ENCODE measurements around the gene CTNND2. TPM values are rescaled to one million over a fixed set of nuclear protein-coding genes. Genes with fewer than 3 reads are reported as not detected.

CTNND2 gene
- total RNA-seq, 4 donors from 2014 or later, result 1.3 to 2.5 (median 2.1) TPM

DNA sequence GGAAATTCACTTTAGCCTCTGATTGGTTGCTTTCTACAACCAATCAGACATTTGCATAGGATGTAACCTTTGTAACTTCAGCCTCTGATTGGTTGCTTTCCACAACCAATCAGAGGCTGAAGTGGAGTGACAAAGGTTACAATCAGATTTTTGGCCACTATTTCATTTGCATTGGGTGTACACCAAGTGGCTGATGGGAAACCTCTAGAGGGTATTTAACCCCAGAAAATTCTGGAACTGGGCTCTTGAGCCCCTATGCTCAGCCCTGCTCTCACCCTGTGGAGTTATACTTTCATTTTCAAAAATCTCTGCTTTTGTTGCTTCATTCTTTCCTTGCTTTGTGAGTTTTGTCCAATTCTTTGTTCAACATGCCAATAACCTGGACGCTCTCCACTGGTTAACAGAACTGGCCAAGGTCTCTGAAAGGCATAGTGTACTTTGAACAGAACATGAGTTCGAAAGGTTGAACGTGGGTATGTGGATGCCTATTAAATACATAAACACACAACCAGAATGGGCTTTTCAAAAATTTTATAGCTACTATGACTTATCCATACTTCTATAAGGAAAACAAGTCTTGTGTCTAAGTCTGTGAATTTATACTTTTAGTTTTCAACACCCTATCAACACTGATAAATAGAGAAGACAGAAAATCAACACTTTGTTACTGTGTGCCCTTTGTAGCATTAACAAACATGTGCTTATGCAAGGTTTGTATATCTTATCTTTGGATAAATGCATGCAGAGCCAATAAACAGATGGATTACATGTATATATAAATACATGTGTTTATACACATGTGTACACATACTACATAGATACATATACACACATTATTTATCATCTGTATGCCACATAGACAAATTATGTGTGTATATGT lies 568.1 kb downstream of the CTNND2 start:
- Histone ChIP-seq H3K4me3 (no peak overlapping the region), H3K4me1 (no peaks in the 10 kb centered on the region), H3K36me3 (no peaks in the 10 kb centered on the region), H3K27ac (replicated peaks in 1 of 4) (no peak overlapping the region), H3K9me3 (no peaks in the 10 kb centered on the region), H3K27me3 (no peaks in the 10 kb centered on the region)
- TF ChIP-seq EP300 (IDR thresholded peaks at IDR 0.05) (no peak), POLR2A (IDR thresholded peaks at IDR 0.05; ENCODE audit: low read depth) (no peak), POLR2AphosphoS5 (IDR thresholded peaks at IDR 0.05) (no peak)
- TF ChIP-seq, protein P1, sequence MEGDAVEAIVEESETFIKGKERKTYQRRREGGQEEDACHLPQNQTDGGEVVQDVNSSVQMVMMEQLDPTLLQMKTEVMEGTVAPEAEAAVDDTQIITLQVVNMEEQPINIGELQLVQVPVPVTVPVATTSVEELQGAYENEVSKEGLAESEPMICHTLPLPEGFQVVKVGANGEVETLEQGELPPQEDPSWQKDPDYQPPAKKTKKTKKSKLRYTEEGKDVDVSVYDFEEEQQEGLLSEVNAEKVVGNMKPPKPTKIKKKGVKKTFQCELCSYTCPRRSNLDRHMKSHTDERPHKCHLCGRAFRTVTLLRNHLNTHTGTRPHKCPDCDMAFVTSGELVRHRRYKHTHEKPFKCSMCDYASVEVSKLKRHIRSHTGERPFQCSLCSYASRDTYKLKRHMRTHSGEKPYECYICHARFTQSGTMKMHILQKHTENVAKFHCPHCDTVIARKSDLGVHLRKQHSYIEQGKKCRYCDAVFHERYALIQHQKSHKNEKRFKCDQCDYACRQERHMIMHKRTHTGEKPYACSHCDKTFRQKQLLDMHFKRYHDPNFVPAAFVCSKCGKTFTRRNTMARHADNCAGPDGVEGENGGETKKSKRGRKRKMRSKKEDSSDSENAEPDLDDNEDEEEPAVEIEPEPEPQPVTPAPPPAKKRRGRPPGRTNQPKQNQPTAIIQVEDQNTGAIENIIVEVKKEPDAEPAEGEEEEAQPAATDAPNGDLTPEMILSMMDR (IDR thresholded peaks at IDR 0.05), result no peak
- intact Hi-C loops (cut with DNase I), result no loop called here
- DNase-seq (ENCODE audit: extremely low spot score), result no peak
- WGBS, result 82% methylated on average over 3 of the region's 3 CpGs

DNA sequence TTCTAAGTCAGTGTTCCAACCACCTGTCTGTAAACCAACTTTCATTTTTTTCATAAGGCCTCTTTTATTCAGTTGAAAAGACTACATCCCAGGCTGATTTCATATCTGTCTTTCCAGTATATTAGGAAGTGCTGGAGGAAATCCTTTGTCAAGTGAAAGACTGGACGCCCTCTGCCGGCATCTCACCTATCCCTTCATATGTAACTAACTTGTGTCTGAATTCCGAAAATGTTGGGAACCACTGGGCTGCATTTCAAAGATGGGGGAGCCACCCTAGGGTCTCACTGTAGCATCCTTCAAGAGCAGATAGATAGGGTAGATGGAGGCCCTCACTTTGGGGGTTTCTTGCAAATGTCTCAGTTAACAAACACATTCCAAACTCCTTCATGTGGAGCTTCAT lies 569.8 kb downstream of the CTNND2 start:
- no peak overlapping the region for H3K27ac ChIP-seq (replicated peaks in 1 of 4)
- no peaks in the 10 kb centered on the region for H3K4me1 ChIP-seq
- WGBS, result 88% methylated on average over 3 of the region's 3 CpGs
- no peaks in the 10 kb centered on the region for H3K36me3 ChIP-seq
- TF ChIP-seq, protein P1 (IDR thresholded peaks at IDR 0.05), result no peak
- TF ChIP-seq EP300 (IDR thresholded peaks at IDR 0.05), result no peak
- TF ChIP-seq POLR2AphosphoS5 (IDR thresholded peaks at IDR 0.05), result no peak
- no peak for TF ChIP-seq POLR2A (IDR thresholded peaks at IDR 0.05; ENCODE audit: low read depth)
- no peaks in the 10 kb centered on the region for H3K9me3 ChIP-seq
- no peaks in the 10 kb centered on the region for H3K27me3 ChIP-seq
- no peak overlapping the region for H3K4me3 ChIP-seq
- DNase-seq (ENCODE audit: extremely low spot score), result no peak
- intact Hi-C loops (cut with DNase I), result no loop called here

DNA sequence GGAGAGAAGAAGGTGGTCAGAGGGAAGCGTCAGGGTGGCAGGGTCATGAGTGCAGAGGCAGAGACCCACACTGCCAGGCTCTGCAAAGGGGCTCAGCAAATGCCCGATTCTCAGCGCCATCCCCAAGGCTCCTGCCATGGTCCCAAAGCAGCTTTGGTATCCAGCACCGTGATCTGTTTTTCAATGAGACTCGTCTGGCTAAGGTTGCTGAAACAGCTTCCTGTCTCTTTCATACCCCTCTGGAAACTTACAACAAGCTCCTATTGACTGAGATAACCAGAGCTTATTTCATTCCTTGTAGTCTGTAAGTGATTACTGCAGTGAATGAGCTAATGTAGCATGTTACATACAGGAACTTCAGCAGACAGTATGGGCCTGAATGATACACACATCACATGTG lies 574.6 kb downstream of the CTNND2 start:
- Histone ChIP-seq H3K36me3 (no peaks in the 10 kb centered on the region), H3K27me3 (no peaks in the 10 kb centered on the region), H3K27ac (replicated peaks in 1 of 4) (no peak overlapping the region), H3K9me3 (no peaks in the 10 kb centered on the region), H3K4me3 (no peak overlapping the region), H3K4me1 (no peaks in the 10 kb centered on the region)
- no peak for DNase-seq (ENCODE audit: extremely low spot score)
- 66% methylated on average over 4 of the region's 5 CpGs for WGBS
- no peak for TF ChIP-seq POLR2AphosphoS5 (IDR thresholded peaks at IDR 0.05)
- no peak for TF ChIP-seq POLR2A (IDR thresholded peaks at IDR 0.05; ENCODE audit: low read depth)
- no peak for TF ChIP-seq EP300 (IDR thresholded peaks at IDR 0.05)
- TF ChIP-seq, protein P1 (IDR thresholded peaks at IDR 0.05), result no peak
- intact Hi-C loops (cut with DNase I), result no loop called here

DNA sequence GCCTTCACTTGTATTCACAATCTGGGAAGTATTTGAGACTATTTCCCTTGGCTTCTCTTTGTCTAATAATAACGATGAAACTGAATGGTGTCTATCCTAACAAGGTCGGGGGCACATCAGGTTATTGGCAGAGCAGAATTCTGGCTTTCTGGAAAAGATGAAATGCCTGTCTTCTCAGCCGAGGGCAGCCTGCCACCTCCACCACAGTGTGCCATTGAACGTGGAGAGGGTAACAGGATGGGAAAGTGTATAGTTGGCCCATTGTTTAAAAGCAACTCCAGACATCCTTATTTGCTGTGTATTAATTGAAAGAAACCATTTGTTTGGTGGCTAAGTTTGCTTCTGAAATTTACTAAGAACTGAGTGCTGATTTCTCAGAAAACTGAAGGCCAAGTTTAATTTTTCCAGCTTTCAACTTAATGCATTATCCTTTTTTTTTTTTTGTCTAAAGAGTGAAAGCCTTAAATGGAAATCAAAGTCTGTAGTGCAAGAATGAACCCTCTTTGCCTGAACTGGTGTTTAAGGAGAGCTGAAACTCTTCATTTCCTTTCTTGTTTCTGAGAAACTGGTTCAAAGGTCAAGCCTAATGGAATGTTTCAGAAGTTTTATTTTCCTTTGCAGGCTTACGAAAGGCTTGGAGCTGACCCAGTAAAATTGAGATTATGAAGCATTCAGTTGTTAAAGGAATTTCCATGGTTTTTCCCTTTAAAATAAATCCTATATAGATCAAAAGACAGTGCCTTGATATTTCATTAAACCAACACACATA lies 579.5 kb downstream of the CTNND2 start:
- DNase-seq (ENCODE audit: extremely low spot score), result no peak
- no peak for TF ChIP-seq POLR2AphosphoS5 (IDR thresholded peaks at IDR 0.05)
- no peak for TF ChIP-seq POLR2A (IDR thresholded peaks at IDR 0.05; ENCODE audit: low read depth)
- TF ChIP-seq, protein P1 (IDR thresholded peaks at IDR 0.05), result no peak
- no peak for TF ChIP-seq EP300 (IDR thresholded peaks at IDR 0.05)
- no peaks in the 10 kb centered on the region for H3K27me3 ChIP-seq
- peaks cover 0 to 12% (median 4%) of the 10 kb centered on the region in 4 donors for H3K4me1 ChIP-seq
- H3K36me3 ChIP-seq, result no peaks in the 10 kb centered on the region
- 54% methylated on average over 5 of the region's 5 CpGs for WGBS
- intact Hi-C loops (cut with DNase I), result no loop called here
- H3K9me3 ChIP-seq, result no peaks in the 10 kb centered on the region
- H3K4me3 ChIP-seq, result no peak overlapping the region
- peak overlapping the region in 3 of 4 donors; percentile 2 to 58 (median 44) for H3K27ac ChIP-seq (replicated peaks in 1 of 4)

Measured in esophagus muscularis mucosa (tissue), 4 donors.